Esophagus squamous epithelium (tissue), 5 donors: ENCODE results near the gene P3H2. TPM values are rescaled to one million over a fixed set of nuclear protein-coding genes. Genes with fewer than 3 reads are reported as not detected.

ENCODE experiments used
- DNase-seq: peaks from one replicate; lab custom pipeline; 2025; lab: John Stamatoyannopoulos, UW
- H3K27ac ChIP-seq, 4 donors: fragments of 200-600 bp; sonication (generic); one replicate each; pipeline ENCODE4 v1.5.1; 2016 to 2019; ENCODE audit warnings: mild to moderate bottlenecking in 1 of 4
- H3K27me3 ChIP-seq, 4 donors: fragments of 200-600 bp; sonication (generic); 1 replicate in 3 of 4; 2 replicates in 1 of 4; pipeline versions ENCODE4 v1.5.1 to v1.6.0; 2017 to 2021; ENCODE audit warnings: antibody characterized with exemption in 1 of 4
- H3K36me3 ChIP-seq, 3 donors: fragments of 200-600 bp; sonication (generic); one replicate each; pipeline ENCODE4 v1.5.1; 2016 to 2019
- H3K4me1 ChIP-seq, 3 donors: fragments of 200-600 bp; sonication (generic); one replicate each; pipeline ENCODE4 v1.5.1; 2017 to 2019
- H3K4me3 ChIP-seq, 4 donors: fragments of 200-600 bp; sonication (generic); 1 replicate in 3 of 4; 2 replicates in 1 of 4; pipeline ENCODE4 v1.5.1; 2016 to 2019; ENCODE audit warnings: mild to moderate bottlenecking in 2 of 4, moderate library complexity in 1 of 4
- H3K9me3 ChIP-seq, 3 donors: fragments of 200-600 bp; sonication (generic); one replicate each; pipeline ENCODE4 v1.5.1; 2016 to 2019
- POLR2A ChIP-seq, 4 donors: fragments of 450-650 bp; IDR thresholded peaks; one replicate each; pipeline ENCODE4 v1.6.1; 2017; ENCODE audit warnings: antibody characterized with exemption in 4 of 4, mild to moderate bottlenecking in 4 of 4, moderate library complexity in 3 of 4
- WGBS, 2 donors: methylation state at CpG; one replicate each; pipeline ENCODE4 v1.1.5; 2018; 5-methylcytosine and 5-hydroxymethylcytosine counted together
- intact Hi-C: fragments of 100-400 bp; cut with DNase I; formaldehyde crosslinking; loops from one replicate; pipeline ENCODE4 v1.15.0; 2022
- total RNA-seq, 4 donors: library from RNA; depleted of rRNA; stranded (reverse); fragments of >200 nt; gene quantifications; one replicate each; pipeline ENCODE4 v1.1.0, GENCODE V29; 2016
- TF ChIP-seq, protein P1 (sequence below), 6 experiments: fragments of 450-650 bp in 4 of 6; fragments of 200-600 bp in 2 of 6; sonication (generic) in 2 of 6; IDR thresholded peaks; one replicate each; pipeline ENCODE4 v1.5.1; 2016 to 2019; ENCODE audit warnings: antibody characterized with exemption in 6 of 6, mild to moderate bottlenecking in 4 of 6, moderate library complexity in 4 of 6
- donor health status: DM: yes; HTN: yes; CAD: no.

Gene P3H2
- total RNA-seq, 4 donors from 2014 or later: 16.5 to 41.2 (median 34.0) TPM

DNA sequence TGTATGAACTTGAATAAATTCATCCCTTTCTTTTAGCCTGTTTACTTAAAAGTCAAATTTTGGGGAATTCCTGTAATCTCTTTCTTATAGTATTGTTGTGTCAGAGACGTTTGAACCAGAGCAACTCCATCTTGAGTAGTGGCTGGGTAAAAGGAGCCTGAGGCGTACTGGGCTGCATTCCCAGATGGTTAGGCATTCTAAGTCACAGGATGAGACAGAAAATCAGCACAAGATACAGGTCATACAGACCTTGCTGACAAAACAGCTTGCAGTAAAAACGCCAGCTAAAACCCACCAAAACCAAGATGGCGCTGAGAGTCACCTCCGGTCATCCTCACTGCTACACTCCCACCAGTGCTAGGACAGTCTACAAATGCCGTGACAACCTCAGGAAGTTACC, 94.5 kb downstream of the P3H2 start:
- no peaks in the 10 kb centered on the region for H3K9me3 ChIP-seq
- intact Hi-C loops: no loop called here
- H3K27ac ChIP-seq: peak overlapping the region in 1 of 4 donors; percentile 25
- H3K27me3 ChIP-seq: no peaks in the 10 kb centered on the region
- DNase-seq: no peak
- TF ChIP-seq POLR2A (IDR thresholded peaks at IDR 0.05): no peak
- TF ChIP-seq, protein P1, sequence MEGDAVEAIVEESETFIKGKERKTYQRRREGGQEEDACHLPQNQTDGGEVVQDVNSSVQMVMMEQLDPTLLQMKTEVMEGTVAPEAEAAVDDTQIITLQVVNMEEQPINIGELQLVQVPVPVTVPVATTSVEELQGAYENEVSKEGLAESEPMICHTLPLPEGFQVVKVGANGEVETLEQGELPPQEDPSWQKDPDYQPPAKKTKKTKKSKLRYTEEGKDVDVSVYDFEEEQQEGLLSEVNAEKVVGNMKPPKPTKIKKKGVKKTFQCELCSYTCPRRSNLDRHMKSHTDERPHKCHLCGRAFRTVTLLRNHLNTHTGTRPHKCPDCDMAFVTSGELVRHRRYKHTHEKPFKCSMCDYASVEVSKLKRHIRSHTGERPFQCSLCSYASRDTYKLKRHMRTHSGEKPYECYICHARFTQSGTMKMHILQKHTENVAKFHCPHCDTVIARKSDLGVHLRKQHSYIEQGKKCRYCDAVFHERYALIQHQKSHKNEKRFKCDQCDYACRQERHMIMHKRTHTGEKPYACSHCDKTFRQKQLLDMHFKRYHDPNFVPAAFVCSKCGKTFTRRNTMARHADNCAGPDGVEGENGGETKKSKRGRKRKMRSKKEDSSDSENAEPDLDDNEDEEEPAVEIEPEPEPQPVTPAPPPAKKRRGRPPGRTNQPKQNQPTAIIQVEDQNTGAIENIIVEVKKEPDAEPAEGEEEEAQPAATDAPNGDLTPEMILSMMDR (IDR thresholded peaks at IDR 0.05): no peak
- no peak overlapping the region for H3K4me3 ChIP-seq
- H3K36me3 ChIP-seq: no peaks in the 10 kb centered on the region
- no peaks in the 10 kb centered on the region for H3K4me1 ChIP-seq
- WGBS, 2 donors: 73 to 75% methylated on average over 6 of the region's 6 CpGs

DNA sequence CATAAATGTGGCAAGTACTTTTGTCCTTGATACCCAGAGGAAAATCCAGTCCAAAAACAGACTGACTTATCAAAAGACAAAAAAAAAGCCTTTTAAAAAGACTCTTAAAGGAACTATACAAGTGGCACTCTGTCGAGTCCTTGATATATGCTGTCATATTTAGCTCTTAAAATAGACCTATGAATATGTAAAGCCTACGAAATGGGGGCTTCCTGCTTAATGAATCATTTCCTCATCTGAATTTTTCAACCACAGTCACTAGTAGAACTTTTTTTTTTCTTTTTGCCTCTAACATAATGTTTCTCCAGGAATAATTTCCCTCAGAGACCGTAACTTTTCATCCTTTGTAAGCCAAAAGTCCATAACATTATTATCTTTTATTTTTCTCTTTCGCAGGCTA, 95.8 kb downstream of the P3H2 start:
- no peak for DNase-seq
- Histone ChIP-seq H3K27ac (no peak overlapping the region), H3K4me1 (no peaks in the 10 kb centered on the region), H3K9me3 (no peaks in the 10 kb centered on the region), H3K27me3 (no peaks in the 10 kb centered on the region), H3K36me3 (no peaks in the 10 kb centered on the region), H3K4me3 (no peak overlapping the region)
- intact Hi-C loops: no loop called here
- no peak for TF ChIP-seq POLR2A (IDR thresholded peaks at IDR 0.05)
- TF ChIP-seq, protein P1 (IDR thresholded peaks at IDR 0.05): no peak
- WGBS, 2 donors: 49 to 65% methylated on average over 4 of the region's 4 CpGs

DNA sequence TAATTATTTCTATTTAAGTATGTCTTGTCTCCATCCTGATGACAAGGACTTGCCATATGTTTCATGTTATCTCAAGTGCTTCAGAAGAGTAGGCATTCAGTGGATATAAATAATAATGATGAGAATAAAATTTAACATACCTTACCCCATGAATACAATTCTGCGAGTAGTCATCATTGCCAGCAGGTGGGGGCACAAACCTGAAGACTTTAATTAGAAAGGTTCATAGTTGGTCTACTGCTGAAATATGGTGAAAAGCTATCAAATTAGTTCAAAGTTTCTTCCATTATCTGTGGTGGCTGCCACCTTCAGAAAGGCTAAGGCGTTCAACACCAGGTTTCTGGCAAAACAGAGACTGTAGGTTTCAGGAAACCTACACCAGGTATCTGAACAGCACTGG, 100.9 kb downstream of the P3H2 start:
- Histone ChIP-seq H3K4me3 (no peak overlapping the region), H3K9me3 (no peaks in the 10 kb centered on the region), H3K4me1 (peaks cover 0 to 20% (median 4%) of the 10 kb centered on the region in 3 donors), H3K36me3 (no peaks in the 10 kb centered on the region), H3K27me3 (no peaks in the 10 kb centered on the region), H3K27ac (no peak overlapping the region)
- no peak for DNase-seq
- 43 to 100% methylated on average over 2 of the region's 2 CpGs for WGBS, 2 donors
- intact Hi-C loops: no loop called here
- TF ChIP-seq, protein P1 (IDR thresholded peaks at IDR 0.05): no peak
- no peak for TF ChIP-seq POLR2A (IDR thresholded peaks at IDR 0.05)

DNA sequence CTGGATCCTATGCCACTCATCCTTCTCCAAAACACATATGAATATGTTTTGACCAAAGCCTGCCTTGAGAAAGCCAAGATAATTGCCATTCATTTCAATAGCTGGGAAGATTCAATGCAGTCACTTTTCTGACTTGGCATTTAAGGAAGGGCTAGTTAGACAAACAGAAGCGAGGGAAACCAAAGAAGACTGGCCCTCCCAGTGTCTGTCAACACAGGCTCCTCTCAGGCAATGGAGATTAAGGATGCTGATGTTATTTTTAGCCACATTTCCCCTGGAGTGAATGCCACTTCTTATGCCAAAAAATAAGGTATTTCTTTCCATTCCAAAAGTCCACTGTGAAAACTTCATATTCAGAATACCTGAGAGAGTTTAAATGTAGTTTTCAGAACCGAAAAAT, 101.7 kb downstream of the P3H2 start:
- H3K4me1 ChIP-seq: peaks cover 0 to 29% (median 8%) of the 10 kb centered on the region in 3 donors
- intact Hi-C loops: no loop called here
- H3K27ac ChIP-seq: peak overlapping the region in 2 of 4 donors; percentile 11 to 35
- H3K27me3 ChIP-seq: no peaks in the 10 kb centered on the region
- DNase-seq: no peak
- H3K4me3 ChIP-seq: no peak overlapping the region
- H3K36me3 ChIP-seq: no peaks in the 10 kb centered on the region
- no peaks in the 10 kb centered on the region for H3K9me3 ChIP-seq
- TF ChIP-seq, protein P1 (IDR thresholded peaks at IDR 0.05): no peak
- TF ChIP-seq POLR2A (IDR thresholded peaks at IDR 0.05): no peak
- WGBS, 2 donors: 46% methylated on average over 2 of the region's 2 CpGs

DNA sequence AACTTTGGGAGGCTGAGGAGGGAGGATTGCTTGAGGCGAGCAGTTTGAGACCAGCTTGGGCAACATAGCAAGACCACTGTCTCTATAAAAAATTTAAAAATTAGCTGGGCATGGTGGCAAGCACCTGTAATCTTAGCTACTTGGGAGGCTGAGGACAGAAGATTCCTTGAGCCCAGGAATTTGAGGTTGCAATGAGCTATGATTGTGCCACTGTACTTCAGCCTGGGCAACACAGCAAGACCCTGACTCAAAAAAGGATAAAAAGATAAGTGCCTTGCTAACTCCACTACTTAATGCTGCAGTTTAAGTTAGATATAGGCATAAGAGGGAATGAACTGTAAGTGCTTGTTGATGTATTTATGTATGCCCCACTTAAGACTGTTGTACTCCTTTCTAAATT, 102.2 kb downstream of the P3H2 start:
- Histone ChIP-seq H3K36me3 (no peaks in the 10 kb centered on the region), H3K27me3 (no peaks in the 10 kb centered on the region), H3K27ac (peak overlapping the region in 2 of 4 donors; percentile 11 to 35), H3K4me3 (no peak overlapping the region), H3K9me3 (no peaks in the 10 kb centered on the region), H3K4me1 (peaks cover 0 to 34% (median 8%) of the 10 kb centered on the region in 3 donors)
- 88 to 100% methylated on average over 1 of the region's 1 CpG for WGBS, 2 donors
- intact Hi-C loops: no loop called here
- no peak for DNase-seq
- TF ChIP-seq POLR2A (IDR thresholded peaks at IDR 0.05): no peak
- TF ChIP-seq, protein P1 (IDR thresholded peaks at IDR 0.05): no peak
